Testis (tissue), 2 donors: Measurements from ENCODE around the gene DUSP7.

ENCODE experiments used
- CTCF ChIP-seq, 3 experiments: fragments of 450-650 bp in 2 of 3; fragments of 200-600 bp in 1 of 3; sonication (generic) in 1 of 3; IDR thresholded peaks; one replicate each; pipeline ENCODE4 v1.5.1; 2016 to 2019; ENCODE audit warnings: antibody characterized with exemption in 3 of 3, mild to moderate bottlenecking in 2 of 3, moderate library complexity in 1 of 3
- POLR2A ChIP-seq: fragments of 450-650 bp; IDR thresholded peaks from one replicate; pipeline ENCODE4 v1.6.1; 2017; ENCODE audit warnings: antibody characterized with exemption, mild to moderate bottlenecking, moderate library complexity

- TF ChIP-seq CTCF (IDR thresholded peaks at IDR 0.05) (no peak), POLR2A (no peak)
Observed at GRCh38 chr3:52059781-52060180, 3.4 kb upstream of the DUSP7 start.
